MM.1S (cell line): ENCODE measurements around the gene USP17L30.

ENCODE experiments used
- EZH2 ChIP-seq: fragments of 300-600 bp; sonication (generic); optimal IDR thresholded peaks from 2 replicates; pipeline ENCODE3; 2017; ENCODE audit warnings: low read depth, mild to moderate bottlenecking, antibody characterized with exemption, low read length, mixed read lengths
- EZH2phosphoT487 ChIP-seq: fragments of 300-600 bp; sonication (generic); IDR thresholded peaks from 2 replicates; pipeline ENCODE4 v1.6.1; 2018; ENCODE audit warnings: antibody characterized with exemption, low read length
- TF ChIP-seq, protein P1 (sequence below): fragments of 300-600 bp; sonication (generic); IDR thresholded peaks from 2 replicates; pipeline ENCODE4 v1.5.1; 2016; ENCODE audit warnings: antibody characterized with exemption, low read length, mixed read lengths

DNA sequence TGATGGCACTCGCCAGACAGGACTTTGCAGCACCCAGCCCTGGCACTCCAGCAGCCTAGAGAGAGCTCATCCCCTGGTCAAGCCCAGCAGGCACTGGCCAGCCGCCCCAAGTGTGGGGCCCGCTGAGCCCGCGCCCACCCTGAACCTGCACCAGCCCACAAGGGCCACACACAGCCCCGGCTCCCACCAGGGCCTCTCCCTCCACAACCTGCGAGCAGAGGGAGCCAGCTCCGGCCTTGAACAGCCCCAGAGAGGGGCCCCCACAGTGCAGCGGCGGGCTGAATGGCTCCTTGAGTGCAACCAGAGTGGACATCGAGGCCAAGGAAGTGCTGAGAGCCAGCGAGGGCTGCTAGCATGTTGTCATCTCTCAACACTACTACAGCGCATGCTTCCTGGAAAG lies 46.9 kb downstream of the USP17L30 start:
- TF ChIP-seq, protein P1, sequence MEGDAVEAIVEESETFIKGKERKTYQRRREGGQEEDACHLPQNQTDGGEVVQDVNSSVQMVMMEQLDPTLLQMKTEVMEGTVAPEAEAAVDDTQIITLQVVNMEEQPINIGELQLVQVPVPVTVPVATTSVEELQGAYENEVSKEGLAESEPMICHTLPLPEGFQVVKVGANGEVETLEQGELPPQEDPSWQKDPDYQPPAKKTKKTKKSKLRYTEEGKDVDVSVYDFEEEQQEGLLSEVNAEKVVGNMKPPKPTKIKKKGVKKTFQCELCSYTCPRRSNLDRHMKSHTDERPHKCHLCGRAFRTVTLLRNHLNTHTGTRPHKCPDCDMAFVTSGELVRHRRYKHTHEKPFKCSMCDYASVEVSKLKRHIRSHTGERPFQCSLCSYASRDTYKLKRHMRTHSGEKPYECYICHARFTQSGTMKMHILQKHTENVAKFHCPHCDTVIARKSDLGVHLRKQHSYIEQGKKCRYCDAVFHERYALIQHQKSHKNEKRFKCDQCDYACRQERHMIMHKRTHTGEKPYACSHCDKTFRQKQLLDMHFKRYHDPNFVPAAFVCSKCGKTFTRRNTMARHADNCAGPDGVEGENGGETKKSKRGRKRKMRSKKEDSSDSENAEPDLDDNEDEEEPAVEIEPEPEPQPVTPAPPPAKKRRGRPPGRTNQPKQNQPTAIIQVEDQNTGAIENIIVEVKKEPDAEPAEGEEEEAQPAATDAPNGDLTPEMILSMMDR = no peak
- TF ChIP-seq EZH2 (no peak), EZH2phosphoT487 (no peak)
